D721Med (cell line): ENCODE results near the gene ARHGAP6.

Experiments
- DNase-seq: peaks from one replicate; pipeline ENCODE4 v3.0.0; 2011; ENCODE audit warnings: low spot score; ENCODE audit not compliant: insufficient read length
- FAIRE-seq: peaks from 2 replicates; lab custom pipeline; 2011; peaks lifted over from hg19 to GRCh38; lab: Jason Lieb, UNC
- CTCF ChIP-seq: IDR thresholded peaks from 2 replicates; pipeline ENCODE4 v1.5.1; 2012; ENCODE audit warnings: mild to moderate bottlenecking, control low read depth; ENCODE audit not compliant: insufficient read depth; ENCODE audit errors: missing control alignments

ARHGAP6 gene

DNA sequence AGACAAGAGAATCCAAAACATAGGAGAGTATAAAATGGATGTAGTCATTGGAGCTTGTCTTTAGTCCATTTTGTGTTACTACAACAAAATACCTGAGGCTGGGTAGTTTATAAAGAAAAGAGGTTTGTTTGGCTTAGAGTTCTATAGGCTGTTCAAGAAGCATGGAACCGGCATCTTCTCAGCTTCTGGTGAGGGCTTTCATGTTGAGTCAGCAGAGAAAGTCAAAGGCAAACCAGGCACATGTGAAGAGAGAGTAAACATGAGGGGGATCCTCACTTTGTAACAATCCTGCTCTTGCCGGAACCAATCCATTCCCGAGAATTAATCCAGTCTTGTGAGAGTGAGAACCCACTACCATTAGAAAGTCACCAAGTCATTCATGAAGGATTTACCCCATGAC is 562.7 kb downstream of the ARHGAP6 start:
- no peak for FAIRE-seq
- TF ChIP-seq CTCF: no peak
- no peak for DNase-seq

DNA sequence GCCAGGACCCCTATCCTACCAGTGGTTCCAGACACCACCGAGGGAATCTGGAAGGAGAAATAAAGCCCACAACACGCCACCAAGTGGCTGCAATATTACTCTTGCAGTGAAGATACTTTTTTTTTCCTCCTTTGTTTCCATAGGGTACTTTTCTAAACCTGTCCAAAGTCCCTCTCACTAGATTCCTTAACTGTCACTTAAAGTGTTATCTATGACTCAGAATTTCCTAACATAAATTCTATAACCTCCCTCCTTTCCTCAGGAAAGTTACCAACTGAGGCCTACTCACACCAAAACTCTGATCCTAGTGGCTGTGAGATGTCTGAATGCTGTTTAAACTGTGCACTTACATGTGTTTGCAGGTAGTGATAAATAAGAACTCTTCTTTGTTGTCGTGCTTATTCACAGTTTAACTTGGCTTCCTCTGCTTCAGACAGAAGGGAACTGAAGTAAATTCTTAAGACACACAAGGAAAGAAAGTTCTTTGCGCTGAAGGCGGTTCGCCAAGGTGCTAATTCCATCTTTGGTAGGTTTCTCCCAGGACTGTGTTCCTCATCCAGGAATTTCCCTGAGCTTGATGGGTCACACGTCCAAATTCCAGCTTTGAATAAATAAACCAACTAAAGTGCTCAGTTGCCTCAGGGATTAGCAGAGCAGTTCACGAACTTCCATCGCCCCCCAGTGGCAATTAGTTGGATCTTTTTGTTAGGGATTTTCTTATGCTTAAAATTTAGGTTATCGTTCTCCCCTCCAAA is 565.3 kb downstream of the ARHGAP6 start:
- FAIRE-seq (peak; percentile 6), DNase-seq (no peak)
- TF ChIP-seq CTCF: peak; percentile 64

GRCh38 chrX:11099465-11099864 is 566.3 kb downstream of the ARHGAP6 start:
- no peak for TF ChIP-seq CTCF
- DNase-seq (no peak), FAIRE-seq (no peak)

DNA sequence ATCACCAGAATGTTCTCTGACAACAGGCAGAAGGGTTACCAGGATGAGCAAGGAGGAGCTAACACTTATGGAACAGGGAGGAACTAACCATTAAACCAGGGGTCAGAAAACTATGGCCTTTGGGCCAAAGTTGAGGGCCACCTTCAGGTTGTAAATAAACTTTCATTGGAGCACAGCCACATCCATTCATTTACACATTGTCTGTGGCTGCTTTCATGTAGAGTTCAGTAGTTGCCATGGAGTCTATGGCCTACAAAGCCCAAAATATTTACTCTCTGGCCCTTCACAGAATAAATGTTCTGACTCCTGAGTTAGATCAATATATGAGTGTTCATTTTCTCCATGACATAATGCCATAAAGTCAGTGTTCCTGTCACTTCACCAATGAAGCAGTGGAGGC is 567.8 kb downstream of the ARHGAP6 start:
- FAIRE-seq (no peak), DNase-seq (no peak)
- TF ChIP-seq CTCF: no peak

GRCh38 chrX:11089802-11090201 is 575.9 kb downstream of the ARHGAP6 start:
- TF ChIP-seq CTCF: no peak
- DNase-seq: no peak
- no peak for FAIRE-seq
